Adrenal gland (tissue), 5 donors: ENCODE results near the gene HIP1.
"Not testable (repeated sequence)": the region's sequence is repeated elsewhere in the genome, so short reads cannot be mapped to it uniquely, and the experiment has no call there.

Source experiments
- CTCF ChIP-seq, 6 experiments: fragments of 450-650 bp in 4 of 6; fragments of 200-600 bp in 2 of 6; sonication (generic) in 1 of 6; IDR thresholded peaks; 1 replicate in 5 of 6; 2 replicates in 1 of 6; pipeline versions ENCODE4 v1.5.1 to v1.8.0; 2016 to 2021; ENCODE audit warnings: antibody characterized with exemption in 6 of 6, mild to moderate bottlenecking in 2 of 6, moderate library complexity in 1 of 6
- POLR2A ChIP-seq, 2 donors: fragments of 450-650 bp; IDR thresholded peaks; one replicate each; pipeline ENCODE4 v1.6.1; 2017; ENCODE audit warnings: antibody characterized with exemption in 2 of 2, mild to moderate bottlenecking in 2 of 2, moderate library complexity in 1 of 2
- donor health status: DM: no; HTN: no; CAD: no.

- not testable (repeated sequence) for TF ChIP-seq POLR2A, CTCF (IDR thresholded peaks at IDR 0.05)
Observed at GRCh38 chr7:75717746-75718145, 21.0 kb downstream of the HIP1 start.
